ENCODE results near the gene NRROS.
"Not testable (repeated sequence)": the region's sequence is repeated elsewhere in the genome, so short reads cannot be mapped to it uniquely, and the experiment has no call there.

Gene NRROS

GRCh38 chr3:196603683-196604082, 35.8 kb upstream of the NRROS start:
- no peak for DNase-seq (ENCODE audit: low read depth in 2 of 2)
- no peak for TF ChIP-seq CTCF (IDR thresholded peaks at IDR 0.05; ENCODE audit: low read depth, low read length)
- no peak overlapping the region for H3K4me3 ChIP-seq (replicated peaks in 1 of 2; ENCODE audit: low read depth in 2 of 2, low read length in 2 of 2)

DNA sequence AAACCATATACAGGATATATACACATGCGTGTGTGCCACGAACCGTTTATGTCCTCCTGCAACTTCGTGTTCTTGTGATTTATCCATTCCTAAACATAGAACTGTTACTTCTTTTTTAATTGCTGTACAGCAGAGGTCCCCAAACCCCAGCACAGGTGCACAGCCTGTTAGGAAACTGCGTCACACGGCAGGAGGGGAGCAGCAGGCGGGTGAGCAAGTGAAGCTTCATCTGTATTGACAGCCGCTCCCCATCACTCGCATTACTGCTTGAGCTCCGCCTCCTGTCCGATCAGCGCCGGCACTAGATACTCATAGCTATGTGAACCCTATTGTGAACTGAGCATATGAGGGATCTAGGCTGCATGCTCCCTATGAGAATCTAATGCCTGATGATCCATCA, 34.9 kb upstream of the NRROS start:
- TF ChIP-seq CTCF (IDR thresholded peaks at IDR 0.05; ENCODE audit: low read depth, low read length) = no peak
- no peak for DNase-seq (ENCODE audit: low read depth in 2 of 2)
- no peak overlapping the region for H3K4me3 ChIP-seq (replicated peaks in 1 of 2; ENCODE audit: low read depth in 2 of 2, low read length in 2 of 2)

GRCh38 chr3:196608693-196609092, 30.8 kb upstream of the NRROS start:
- TF ChIP-seq CTCF (IDR thresholded peaks at IDR 0.05; ENCODE audit: low read depth, low read length) = no peak

DNA sequence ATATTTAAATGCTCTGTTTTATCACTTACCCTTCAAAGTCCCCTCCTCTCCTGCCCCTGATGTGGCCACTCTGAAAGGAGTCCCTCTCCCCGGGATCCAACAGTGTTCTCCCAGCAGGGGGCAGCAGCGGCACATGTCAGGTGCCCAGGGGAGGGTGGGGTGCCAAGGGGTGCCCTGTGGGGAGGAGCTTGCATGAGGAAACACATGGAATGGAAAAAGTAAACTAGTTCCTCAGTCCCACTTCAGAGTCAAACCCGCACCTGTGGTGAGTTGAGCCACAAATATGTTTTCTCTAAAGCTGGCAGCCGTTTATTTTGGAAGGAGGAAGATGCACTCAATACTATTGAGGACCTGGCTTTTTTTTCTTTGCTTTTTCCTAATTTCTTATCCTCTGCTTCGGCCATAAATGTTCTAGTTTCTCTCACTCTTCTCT, 30.1 kb upstream of the NRROS start:
- TF ChIP-seq CTCF (IDR thresholded peaks at IDR 0.05; ENCODE audit: low read depth, low read length) = peak; percentile 90
- H3K4me3 ChIP-seq (replicated peaks in 1 of 2; ENCODE audit: low read depth in 2 of 2, low read length in 2 of 2) = no peak overlapping the region
- DNase-seq (ENCODE audit: low read depth in 2 of 2) = peak; percentile 81 to 87

More at GRCh38 chr3:196608693-196609092, 30.8 kb upstream of the NRROS start:
- no peak for DNase-seq (ENCODE audit: low read depth in 2 of 2)
- H3K4me3 ChIP-seq (replicated peaks in 1 of 2; ENCODE audit: low read depth in 2 of 2, low read length in 2 of 2) = no peak overlapping the region

- no peak overlapping the region for H3K4me3 ChIP-seq (replicated peaks in 1 of 2; ENCODE audit: low read depth in 2 of 2, low read length in 2 of 2)
- DNase-seq (ENCODE audit: low read depth in 2 of 2) = no peak
- TF ChIP-seq CTCF (IDR thresholded peaks at IDR 0.05; ENCODE audit: low read depth, low read length) = no peak
Observed at GRCh38 chr3:196609805-196610515, 29.5 kb upstream of the NRROS start.

DNA sequence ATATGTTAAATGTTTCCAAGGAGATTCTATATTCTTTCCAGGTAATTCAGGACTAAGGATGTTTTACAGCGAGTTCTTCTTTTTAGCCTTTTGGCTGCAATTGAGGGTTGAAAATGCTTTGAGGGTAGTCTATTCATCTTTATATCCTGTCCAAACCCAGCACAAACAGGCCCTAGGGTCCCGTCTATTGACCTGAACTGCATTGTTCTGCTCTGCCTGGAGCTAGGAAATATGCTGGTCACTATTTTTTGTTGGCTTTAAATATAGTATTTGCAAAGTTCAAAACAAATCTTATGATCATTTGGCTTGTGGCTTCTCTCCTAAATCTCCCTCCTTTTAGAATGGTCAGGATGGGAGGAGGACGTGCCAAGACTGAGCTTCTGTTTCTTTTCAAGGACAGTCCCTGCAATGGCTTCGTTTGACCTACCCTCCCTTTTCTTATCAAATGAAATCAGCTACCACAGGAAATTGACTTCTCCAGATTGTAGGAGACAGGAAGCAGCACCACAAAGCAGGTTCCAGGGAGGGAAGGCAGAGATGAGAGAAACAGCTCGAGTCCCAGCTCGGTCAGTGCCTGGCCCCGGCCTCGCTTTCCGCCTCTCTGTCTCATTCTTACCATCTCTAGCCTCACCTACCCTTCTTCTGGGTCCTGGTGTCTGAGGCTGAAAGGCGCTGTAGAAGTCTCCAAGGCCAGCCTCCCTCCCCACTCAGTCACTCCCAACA, 27.6 kb upstream of the NRROS start:
- no peak for TF ChIP-seq CTCF (IDR thresholded peaks at IDR 0.05; ENCODE audit: low read depth, low read length)
- peak in 1 of 2 donors; percentile 14 for DNase-seq (ENCODE audit: low read depth in 2 of 2)

DNA sequence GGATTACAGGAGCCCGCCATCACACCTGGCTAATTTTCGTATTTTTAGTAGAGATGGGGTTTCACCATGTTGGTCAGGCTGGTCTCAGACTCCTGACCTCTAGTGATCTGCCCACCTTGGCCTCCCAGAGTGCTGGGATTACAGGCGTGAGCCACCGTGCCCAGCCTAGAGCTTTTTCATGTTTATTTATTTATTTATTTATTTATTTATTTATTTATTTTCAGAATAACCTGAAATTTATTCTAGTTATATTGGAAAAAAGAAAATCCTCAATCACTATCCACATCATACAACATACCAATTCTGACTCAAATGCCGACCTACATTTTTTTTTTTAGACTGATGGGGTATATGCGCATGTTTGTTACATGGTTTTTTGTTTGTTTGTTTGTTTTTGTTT, 24.3 kb upstream of the NRROS start:
- not testable (repeated sequence) for H3K4me3 ChIP-seq (replicated peaks in 1 of 2; ENCODE audit: low read depth in 2 of 2, low read length in 2 of 2); DNase-seq (ENCODE audit: low read depth in 2 of 2)

More for the DNA sequence above, 27.6 kb upstream of the NRROS start:
- no peak overlapping the region for H3K4me3 ChIP-seq (replicated peaks in 1 of 2; ENCODE audit: low read depth in 2 of 2, low read length in 2 of 2)
